GM18907 (cell line): ENCODE data around the gene SLC4A2.

Experiments used
- ATAC-seq: cut with Tn5 transposase; IDR thresholded peaks from one replicate; pipeline ENCODE4 v1.9.1; 2021; ENCODE audit warnings: mild to moderate bottlenecking, moderate library complexity; ENCODE audit not compliant: unreplicated experiment

SLC4A2 gene

GRCh38 chr7:151091431-151091830 lies 32.0 kb downstream of the SLC4A2 start:
- no peak for ATAC-seq

- no peak for ATAC-seq
Observed at GRCh38 chr7:151091988-151092387, 32.6 kb downstream of the SLC4A2 start.

- no peak for ATAC-seq
Observed at GRCh38 chr7:151093748-151094147, 34.4 kb downstream of the SLC4A2 start.

- ATAC-seq = no peak
Observed at GRCh38 chr7:151094675-151095074, 35.3 kb downstream of the SLC4A2 start.

- no peak for ATAC-seq
Observed at GRCh38 chr7:151095123-151095797, 35.9 kb downstream of the SLC4A2 start.

- no peak for ATAC-seq
Observed at GRCh38 chr7:151095828-151096475, 36.6 kb downstream of the SLC4A2 start.

- ATAC-seq = no peak
Observed at GRCh38 chr7:151099486-151100211, 40.3 kb downstream of the SLC4A2 start.

- ATAC-seq = no peak
Observed at GRCh38 chr7:151100921-151101320, 41.5 kb downstream of the SLC4A2 start.

GRCh38 chr7:151101621-151102396 lies 42.4 kb downstream of the SLC4A2 start:
- ATAC-seq = no peak

GRCh38 chr7:151102991-151103390 lies 43.6 kb downstream of the SLC4A2 start:
- no peak for ATAC-seq

GRCh38 chr7:151103973-151104372 lies 44.6 kb downstream of the SLC4A2 start:
- ATAC-seq = no peak

- no peak for ATAC-seq
Observed at GRCh38 chr7:151104411-151105235, 45.2 kb downstream of the SLC4A2 start.

- no peak for ATAC-seq
Observed at GRCh38 chr7:151107882-151108281, 48.5 kb downstream of the SLC4A2 start.

- no peak for ATAC-seq
Observed at GRCh38 chr7:151109094-151110048, 50.0 kb downstream of the SLC4A2 start.

GRCh38 chr7:151110236-151110940 lies 51.0 kb downstream of the SLC4A2 start:
- no peak for ATAC-seq

GRCh38 chr7:151110941-151111645 lies 51.7 kb downstream of the SLC4A2 start:
- peak; percentile 85 for ATAC-seq

GRCh38 chr7:151113344-151114150 lies 54.2 kb downstream of the SLC4A2 start:
- ATAC-seq = no peak
